ENCODE data around the gene HYPK. TPM values are rescaled to one million over a fixed set of nuclear protein-coding genes. Genes with fewer than 3 reads are reported as not detected.

Gene HYPK
- total RNA-seq, 1 experiment from 2014 or later = 20.6 TPM

- no TSS peak for BruUV-seq (replicated peaks)
Measured at GRCh38 chr15:43808960-43809678, 8.7 kb downstream of the HYPK start.

More at GRCh38 chr15:43808960-43809678, 8.7 kb downstream of the HYPK start:
- ChIA-PET POLR2A (no interaction called here), CTCF (no interaction called here), RAD21 (ENCODE audit: low non-redundant PET in 1 of 2, low total read pairs in 2 of 2, uncharacterized antibody in 2 of 2, unreplicated experiment in 2 of 2) (no interaction called here)
- Histone ChIP-seq H3K27me3 (ENCODE audit: insufficient read depth, low read length) (no peaks in the 10 kb centered on the region), H2AFZ (ENCODE audit: low read depth, low read length, poor library complexity, severe bottlenecking) (no peak overlapping the region), H3K9me2 (ENCODE audit: insufficient read depth) (no peaks in the 10 kb centered on the region), H3K27ac (ENCODE audit: low read depth, low read length) (no peak overlapping the region), H3K9ac (ENCODE audit: low read length) (no peak overlapping the region), H3K79me2 (ENCODE audit: insufficient read depth, low read length) (no peaks in the 10 kb centered on the region), H3K4me2 (ENCODE audit: low read length) (no peak overlapping the region), H4K20me1 (ENCODE audit: insufficient read depth) (no peaks in the 10 kb centered on the region), H3K4me3 (replicated peaks in 1 of 2; ENCODE audit: low read depth in 1 of 2, low read length in 2 of 2) (no peak overlapping the region), H3K9me3 (ENCODE audit: control insufficient read depth in 1 of 2, insufficient read depth in 1 of 2, low read depth in 1 of 2, low read length in 2 of 2) (no peaks in the 10 kb centered on the region), H3K36me3 (ENCODE audit: control insufficient read depth in 1 of 2, insufficient read depth in 2 of 2, low read length in 2 of 2) (peaks cover 71 to 73% of the 10 kb centered on the region in 2 experiments), H3K4me1 (ENCODE audit: control insufficient read depth in 1 of 2, insufficient read depth in 2 of 2, low read length in 2 of 2) (no peaks in the 10 kb centered on the region)
- DNase-seq (ENCODE audit: low read depth, low spot score) = no peak
- ATAC-seq = no peak
- intact Hi-C loops (cut with micrococcal nuclease) = no loop called here
- TF ChIP-seq REST (IDR thresholded peaks at IDR 0.05; ENCODE audit: low read depth) (no peak), FOSL1 (IDR thresholded peaks at IDR 0.05; ENCODE audit: low read depth) (no peak), RAD21 (IDR thresholded peaks at IDR 0.05; ENCODE audit: low read depth) (no peak), POLR2A (IDR thresholded peaks at IDR 0.05; ENCODE audit: borderline replicate concordance, extremely low read depth, insufficient read depth, insufficient read length) (no peak), ATF3 (IDR thresholded peaks at IDR 0.05) (no peak), CBX3 (IDR thresholded peaks at IDR 0.05; ENCODE audit: low read depth) (no peak), JUND (IDR thresholded peaks at IDR 0.05) (no peak), SP1 (IDR thresholded peaks at IDR 0.05; ENCODE audit: low read depth) (no peak), CTCF (IDR thresholded peaks at IDR 0.05 in 2 of 3, conservative IDR thresholded peaks at IDR 0.05 in 1 of 3; ENCODE audit: borderline replicate concordance in 1 of 3, insufficient read depth in 1 of 3, low read depth in 2 of 3, low read length in 2 of 3) (no peak), MAX (IDR thresholded peaks at IDR 0.05) (no peak), YY1 (IDR thresholded peaks at IDR 0.05; ENCODE audit: extremely low read depth, insufficient replicate concordance, low read depth, low read length) (no peak)

All from HCT116 (cell line).